Calu3 (cell line): ENCODE measurements around the gene NEK5. TPM values are rescaled to one million over a fixed set of nuclear protein-coding genes. Genes with fewer than 3 reads are reported as not detected.

Source experiments
- BruUV-seq: library from RNA; stranded (reverse); fragments of 400-500 nt; replicated peaks from 2 replicates; lab custom pipeline; 2021; lab: Mats Ljungman, UMichigan
- CTCF ChIA-PET: fragments of 300-600 bp; sonication (Branson Sonifier 250); formaldehyde crosslinking; loops from one replicate; lab custom pipeline; 2022; ENCODE audit warnings: antibody characterized with exemption; lab: Charles Lee
- DNase-seq: peaks from one replicate; pipeline ENCODE4 v3.0.0; 2022
- H3K27ac Mint-ChIP-seq: one replicate; pipeline ENCODE4 v1.8.0; 2022; ENCODE audit warnings: mixed read lengths; ENCODE audit not compliant: unreplicated experiment
- H3K27me3 Mint-ChIP-seq: one replicate; pipeline ENCODE4 v1.8.0; 2022; ENCODE audit warnings: mixed read lengths; ENCODE audit not compliant: unreplicated experiment
- H3K36me3 Mint-ChIP-seq: one replicate; pipeline ENCODE4 v1.8.0; 2022; ENCODE audit warnings: mild to moderate bottlenecking, moderate library complexity, mixed read lengths; ENCODE audit not compliant: insufficient read depth, unreplicated experiment
- H3K4me1 Mint-ChIP-seq: one replicate; pipeline ENCODE4 v1.8.0; 2022; ENCODE audit warnings: mild to moderate bottlenecking, low read depth, mixed read lengths; ENCODE audit not compliant: unreplicated experiment
- H3K4me3 Mint-ChIP-seq: one replicate; pipeline ENCODE4 v1.8.0; 2022; ENCODE audit warnings: mild to moderate bottlenecking, low read depth, moderate library complexity, mixed read lengths; ENCODE audit not compliant: unreplicated experiment
- H3K9me3 Mint-ChIP-seq: one replicate; pipeline ENCODE4 v1.8.0; 2022; ENCODE audit warnings: low read depth, mixed read lengths; ENCODE audit not compliant: unreplicated experiment
- CTCF ChIP-seq: fragments of 200-600 bp; IDR thresholded peaks from one replicate; pipeline ENCODE4 v1.8.0; 2022; ENCODE audit warnings: antibody characterized with exemption; ENCODE audit not compliant: unreplicated experiment
- intact Hi-C: fragments of 100-400 bp; cut with micrococcal nuclease; formaldehyde crosslinking; loops from one replicate; pipeline ENCODE4 v1.10.0; 2022; ENCODE audit not compliant: unreplicated experiment
- total RNA-seq: library from RNA; stranded (reverse); gene quantifications from 2 replicates; pipeline ENCODE4 v1.2.3, GENCODE V29; 2022

Gene NEK5
- total RNA-seq, 1 experiment from 2014 or later = 0.38 TPM

- BruUV-seq = no TSS peak
- intact Hi-C loops = loop anchor here (1.0 to 2.0 kb wide), 3 partner anchors 127 to 313 kb away; no protein-coding TSS in a partner anchor
- Mint-ChIP-seq H3K4me3 (peak overlapping the region; percentile 82), H3K4me1 (no peaks in the 10 kb centered on the region), H3K27ac (no peak overlapping the region), H3K9me3 (peaks cover 3% of the 10 kb centered on the region), H3K36me3 (peaks cover 10% of the 10 kb centered on the region), H3K27me3 (no peaks in the 10 kb centered on the region)
- DNase-seq = peak; percentile 67
- CTCF ChIA-PET = interaction anchor here (0.6 to 1.7 kb wide), 12 partner anchors 23 to 842 kb away, joined by 3 to 8 read pairs (median 4); partner anchors contain the start of gene ALG11
- TF ChIP-seq CTCF = peak; percentile 41
Measured at GRCh38 chr13:52127783-52128702, 830 bp downstream of the NEK5 start.

- CTCF ChIA-PET = interaction anchor here (0.7 to 1.7 kb wide), 8 partner anchors 74 to 841 kb away, joined by 3 to 8 read pairs (median 4); partner anchors contain the start of gene ALG11
- intact Hi-C loops = loop anchor here (1.0 to 2.0 kb wide), 3 partner anchors 127 to 313 kb away; no protein-coding TSS in a partner anchor
Measured at GRCh38 chr13:52127378-52127777, 1.5 kb downstream of the NEK5 start.

GRCh38 chr13:52125547-52125946 is 3.3 kb downstream of the NEK5 start:
- H3K27ac Mint-ChIP-seq = no peak overlapping the region
- H3K36me3 Mint-ChIP-seq = peaks cover 10% of the 10 kb centered on the region
- H3K4me1 Mint-ChIP-seq = no peaks in the 10 kb centered on the region
- no peak for DNase-seq
- intact Hi-C loops = no loop called here
- no peak overlapping the region for H3K4me3 Mint-ChIP-seq
- H3K9me3 Mint-ChIP-seq = no peaks in the 10 kb centered on the region
- no peaks in the 10 kb centered on the region for H3K27me3 Mint-ChIP-seq
- no TSS peak for BruUV-seq
- no peak for TF ChIP-seq CTCF
- CTCF ChIA-PET = no interaction called here

More at GRCh38 chr13:52127378-52127777, 1.5 kb downstream of the NEK5 start:
- H3K4me1 Mint-ChIP-seq = no peaks in the 10 kb centered on the region
- H3K4me3 Mint-ChIP-seq = peak overlapping the region; percentile 82
- H3K36me3 Mint-ChIP-seq = peaks cover 10% of the 10 kb centered on the region
- TF ChIP-seq CTCF = no peak
- H3K27ac Mint-ChIP-seq = no peak overlapping the region
- no peak for DNase-seq
- H3K27me3 Mint-ChIP-seq = no peaks in the 10 kb centered on the region
- BruUV-seq = no TSS peak
- peaks cover 3% of the 10 kb centered on the region for H3K9me3 Mint-ChIP-seq

GRCh38 chr13:52118595-52118994 is 10.3 kb downstream of the NEK5 start:
- no peak overlapping the region for H3K4me3 Mint-ChIP-seq
- no peak for TF ChIP-seq CTCF
- no peaks in the 10 kb centered on the region for H3K36me3 Mint-ChIP-seq
- no peak overlapping the region for H3K27ac Mint-ChIP-seq
- H3K9me3 Mint-ChIP-seq = no peaks in the 10 kb centered on the region
- H3K4me1 Mint-ChIP-seq = no peaks in the 10 kb centered on the region
- CTCF ChIA-PET = no interaction called here
- intact Hi-C loops = no loop called here
- H3K27me3 Mint-ChIP-seq = peaks cover 11% of the 10 kb centered on the region
- DNase-seq = no peak
- no TSS peak for BruUV-seq
